H1 (cell line): ENCODE data around the gene OGFOD2. TPM values are rescaled to one million over a fixed set of nuclear protein-coding genes. Genes with fewer than 3 reads are reported as not detected.

Experiments
- CTCF ChIP-seq, 3 experiments: IDR thresholded peaks; 1 replicate in 2 of 3; 2 replicates in 1 of 3; pipeline versions ENCODE4 v1.5.1 to v1.6.1; 2011; ENCODE audit warnings: low read length in 3 of 3, mild to moderate bottlenecking in 3 of 3, inconsistent platforms in 2 of 3, low read depth in 1 of 3, moderate library complexity in 1 of 3; ENCODE audit not compliant: insufficient read depth in 1 of 3; ENCODE audit errors: control extremely low read depth in 1 of 3
- SIX5 ChIP-seq: IDR thresholded peaks from 2 replicates; pipeline ENCODE4 v1.6.1; 2011; ENCODE audit warnings: mild to moderate bottlenecking, low read depth, low read length
- SRF ChIP-seq: IDR thresholded peaks from 2 replicates; pipeline ENCODE4 v1.6.1; 2011; ENCODE audit warnings: mild to moderate bottlenecking, low read depth, low read length, moderate library complexity
- polyA plus RNA-seq, 7 experiments: library from polyadenylated mRNA; depleted of rRNA in 3 of 7; stranded (reverse) in 5 of 7; unstranded in 2 of 7; fragments of >200 nt in 5 of 7; fragments of 200-250 nt in 2 of 7; gene quantifications; 1 replicate in 5 of 7; 2 replicates in 1 of 7; 4 replicates in 1 of 7; pipeline versions ENCODE4 v1.2.1 to v1.2.3, GENCODE V29; 2011 to 2013; ENCODE audit warnings: missing spikeins in 2 of 7, mixed read lengths in 2 of 7
- total RNA-seq: library from RNA; stranded (reverse); fragmentation: NEBNext Ultra II Directional; extraction: Animal tissue kit (Norgen Biotek cat#: 25700); gene quantifications from 2 replicates; pipeline ENCODE4 v1.2.1, GENCODE V29; 2021

Gene OGFOD2
- total and polyA plus RNA-seq, 2 of the 8 experiments (the other 6 are each of a cell fraction or from before 2014, with no cell fraction given), result 17.3 to 20.3 TPM

GRCh38 chr12:122963941-122964265, 11.1 kb upstream of the OGFOD2 start (continued):
- TF ChIP-seq CTCF (IDR thresholded peaks at IDR 0.05; ENCODE audit: control extremely low read depth in 1 of 3, insufficient read depth in 1 of 3, low read depth in 1 of 3, low read length in 3 of 3) (no peak), SIX5 (no peak), SRF (no peak)
